GM11168 (cell line): ENCODE data around the gene PCSK5.

ENCODE experiments used
- in situ Hi-C: fragments of 300-500 bp; cut with MboI; formaldehyde crosslinking; loops from one replicate; pipeline ENCODE4 v1.12.0; 2022; ENCODE audit warnings: low sequenced_read_pairs; ENCODE audit not compliant: unreplicated experiment

PCSK5 gene

DNA sequence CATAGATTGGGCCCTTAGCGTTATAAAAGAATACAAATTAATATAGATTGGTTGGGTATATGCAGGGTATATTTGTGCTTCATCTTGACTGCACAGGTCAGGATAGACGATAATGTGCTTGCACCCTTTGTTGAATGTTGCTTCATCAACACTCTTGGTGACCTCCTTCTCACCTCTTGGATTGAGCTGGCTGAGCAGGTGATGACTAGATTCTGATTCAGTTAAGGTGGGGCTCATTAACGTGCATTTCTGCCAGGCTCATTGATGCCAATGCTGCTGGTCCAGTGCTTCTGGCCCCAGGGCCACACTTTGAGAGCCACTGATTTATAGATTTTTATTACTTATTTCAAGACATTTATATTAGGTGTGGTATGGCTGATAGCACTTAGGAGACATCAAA, 27.7 kb downstream of the PCSK5 start:
- in situ Hi-C loops: no loop called here

DNA sequence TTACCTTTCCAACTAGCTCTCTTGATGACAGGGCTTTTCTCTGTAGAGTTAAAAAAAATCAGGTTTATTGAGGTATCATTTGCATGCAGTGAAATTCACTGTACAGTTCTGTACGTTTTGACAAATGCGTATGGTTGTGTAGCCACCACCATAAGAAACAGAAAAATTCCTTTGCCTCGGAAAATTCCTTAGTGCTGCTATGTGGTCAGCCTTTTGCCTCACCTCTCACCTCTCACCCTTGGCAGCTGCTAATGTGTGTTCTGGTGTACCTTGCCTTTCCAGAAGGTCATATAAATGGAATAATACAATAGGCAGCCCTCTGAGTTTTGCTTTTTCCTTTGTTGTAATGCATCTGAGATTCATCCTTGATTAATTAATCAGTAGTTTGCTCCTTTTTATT, 28.4 kb downstream of the PCSK5 start:
- in situ Hi-C loops: no loop called here

DNA sequence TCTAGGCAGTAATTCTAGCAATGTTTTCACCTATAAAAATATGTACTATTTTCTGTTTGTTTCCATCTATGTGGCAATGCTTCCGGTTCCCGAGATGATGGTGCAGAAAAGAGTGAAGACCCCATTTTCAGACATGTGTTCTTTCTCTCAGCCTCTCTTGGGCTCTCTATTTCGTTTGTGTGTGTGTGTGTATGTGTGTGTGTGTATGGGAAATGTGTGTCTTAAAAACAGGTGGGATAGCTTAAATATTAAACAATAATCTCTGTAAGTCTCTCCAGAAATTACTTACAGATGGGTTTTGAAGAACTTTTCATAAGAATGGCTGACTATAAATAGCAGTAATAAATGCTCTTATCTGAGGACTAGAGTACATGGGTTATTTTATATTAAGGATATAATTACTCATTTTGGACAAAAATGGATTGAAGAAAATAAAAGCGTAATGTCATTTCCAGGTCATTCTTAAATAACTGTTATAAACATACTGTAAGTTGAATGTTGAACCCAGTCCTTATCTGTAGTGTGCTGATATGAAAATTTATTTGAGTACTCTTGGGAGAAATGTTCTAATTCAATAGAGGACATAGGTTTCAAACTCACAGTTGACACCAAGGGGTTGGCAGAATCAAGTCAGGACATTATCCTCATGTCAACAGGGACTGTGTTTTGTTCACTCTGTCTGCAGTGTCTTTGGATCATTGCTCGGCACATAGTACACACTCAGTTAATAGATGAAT, 31.1 kb downstream of the PCSK5 start:
- in situ Hi-C loops: no loop called here

DNA sequence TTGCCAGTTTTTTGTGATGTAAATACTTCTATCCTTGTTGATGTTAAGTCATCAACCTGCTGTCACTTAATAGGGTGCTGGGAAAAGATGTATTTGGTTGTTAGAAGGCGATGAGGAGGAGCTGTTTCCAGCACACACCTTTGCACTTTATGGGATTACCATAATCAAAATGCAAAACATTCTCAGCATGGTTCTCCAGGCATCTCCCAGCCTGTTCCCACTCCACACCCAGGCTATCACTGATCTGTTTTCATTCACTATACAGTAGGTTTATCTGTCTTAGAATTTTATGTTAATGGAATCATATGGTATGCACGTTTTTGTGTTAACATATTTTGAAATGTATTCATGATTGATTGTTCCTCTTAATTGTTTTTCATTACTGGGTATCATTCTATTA, 35.9 kb downstream of the PCSK5 start:
- in situ Hi-C loops: no loop called here

DNA sequence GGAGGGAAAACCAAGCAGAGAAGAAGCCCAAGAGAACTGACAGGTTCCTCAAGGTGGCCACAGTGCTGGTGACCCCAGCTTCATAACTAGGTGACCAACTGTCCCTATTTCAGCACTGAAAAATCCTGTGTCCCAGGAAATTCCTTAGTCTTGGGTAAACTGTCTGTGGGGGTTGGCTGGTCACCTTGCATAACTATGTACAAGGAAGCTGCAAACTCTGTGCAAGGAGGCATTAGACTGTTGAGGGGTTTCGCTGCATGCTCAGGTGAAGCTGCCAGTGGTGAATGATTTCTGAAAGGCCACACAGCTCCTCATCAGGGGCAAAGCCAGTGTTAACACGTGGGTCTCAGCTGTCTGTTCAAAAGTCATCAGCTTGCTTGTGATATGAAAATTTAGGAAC, 36.9 kb downstream of the PCSK5 start:
- in situ Hi-C loops: no loop called here

DNA sequence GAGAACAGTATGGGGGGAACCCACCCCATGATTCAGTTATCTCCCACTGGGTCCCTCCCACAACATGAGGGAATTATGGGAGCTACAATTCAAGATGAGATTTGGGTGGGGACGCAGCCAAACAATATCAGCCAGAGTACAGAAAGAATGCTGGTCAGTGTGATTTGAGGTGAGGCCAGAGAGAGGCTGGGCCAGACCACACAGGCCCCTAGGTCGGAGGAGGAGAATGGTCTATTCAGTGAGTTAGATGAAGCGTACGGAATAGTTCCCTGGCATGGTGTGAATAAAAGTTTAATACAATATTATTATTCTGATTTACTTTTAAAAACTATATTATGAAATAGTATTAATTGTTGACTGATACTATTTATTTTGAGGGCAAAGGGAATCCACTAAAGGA, 39.7 kb downstream of the PCSK5 start:
- in situ Hi-C loops: no loop called here

DNA sequence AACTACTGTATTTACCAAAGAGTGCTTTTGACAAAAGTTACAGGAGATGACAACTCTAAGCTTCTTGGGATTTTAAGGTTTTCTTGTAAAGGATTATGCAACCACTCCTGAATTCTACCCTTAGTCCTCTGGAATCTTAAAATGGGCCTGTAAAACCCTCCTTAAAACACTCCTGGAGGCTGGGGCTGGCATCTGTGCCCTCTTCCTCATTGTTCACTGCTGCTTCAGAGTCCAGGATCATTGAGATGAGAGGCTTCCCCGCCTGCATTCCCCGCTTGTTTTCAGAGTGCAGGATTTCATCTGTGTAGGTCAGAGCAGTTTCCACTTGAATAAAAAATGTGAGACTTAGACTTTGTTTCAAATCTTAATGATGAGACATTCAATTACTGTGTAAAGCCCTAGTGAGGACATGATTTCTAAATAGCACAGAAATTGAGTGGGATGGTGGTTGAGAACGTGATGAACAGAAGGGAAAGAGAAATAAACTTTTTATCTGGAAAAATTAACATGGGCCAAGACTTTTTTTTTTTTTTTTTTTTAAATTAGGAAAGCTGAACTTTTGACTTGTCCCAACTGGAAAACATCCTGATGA, 40.4 kb downstream of the PCSK5 start:
- in situ Hi-C loops: no loop called here

DNA sequence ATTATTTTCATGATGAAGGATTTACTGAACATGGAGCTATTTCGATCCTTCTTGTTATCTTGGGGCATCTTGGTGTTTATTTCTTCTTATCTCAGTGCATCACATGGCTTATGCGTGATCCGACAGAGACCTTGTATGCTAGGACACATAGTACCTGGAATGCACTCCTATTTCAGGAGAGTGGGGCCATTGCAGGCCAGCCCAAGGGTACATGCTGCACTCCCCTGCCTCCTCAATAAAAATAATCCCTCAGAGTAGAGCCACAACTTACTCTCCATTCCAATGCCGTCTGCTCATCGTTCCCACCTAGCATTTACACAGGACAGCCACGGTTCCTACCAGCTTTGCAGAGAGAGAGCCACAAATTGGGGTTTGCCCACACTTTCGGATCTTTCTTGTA, 43.5 kb downstream of the PCSK5 start:
- in situ Hi-C loops: no loop called here

DNA sequence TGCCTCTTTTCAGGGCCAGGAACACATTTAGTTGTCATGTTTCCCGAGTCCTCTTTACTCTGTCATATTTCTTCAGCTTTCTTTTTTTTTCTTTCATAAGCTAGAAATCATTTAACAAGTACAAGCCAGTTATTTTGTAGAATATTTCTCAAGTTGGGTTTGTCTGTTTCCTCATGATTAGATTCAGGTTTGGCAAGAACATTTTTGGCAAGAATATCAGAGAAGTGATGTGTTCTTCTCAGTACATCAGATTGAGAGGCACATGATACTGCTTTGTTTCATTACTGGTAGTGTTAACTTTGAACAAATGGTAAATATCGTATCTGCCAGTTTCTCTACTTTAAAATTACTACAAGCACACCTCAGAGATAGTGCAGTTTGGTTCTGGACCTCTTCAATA, 45.1 kb downstream of the PCSK5 start:
- in situ Hi-C loops: no loop called here

DNA sequence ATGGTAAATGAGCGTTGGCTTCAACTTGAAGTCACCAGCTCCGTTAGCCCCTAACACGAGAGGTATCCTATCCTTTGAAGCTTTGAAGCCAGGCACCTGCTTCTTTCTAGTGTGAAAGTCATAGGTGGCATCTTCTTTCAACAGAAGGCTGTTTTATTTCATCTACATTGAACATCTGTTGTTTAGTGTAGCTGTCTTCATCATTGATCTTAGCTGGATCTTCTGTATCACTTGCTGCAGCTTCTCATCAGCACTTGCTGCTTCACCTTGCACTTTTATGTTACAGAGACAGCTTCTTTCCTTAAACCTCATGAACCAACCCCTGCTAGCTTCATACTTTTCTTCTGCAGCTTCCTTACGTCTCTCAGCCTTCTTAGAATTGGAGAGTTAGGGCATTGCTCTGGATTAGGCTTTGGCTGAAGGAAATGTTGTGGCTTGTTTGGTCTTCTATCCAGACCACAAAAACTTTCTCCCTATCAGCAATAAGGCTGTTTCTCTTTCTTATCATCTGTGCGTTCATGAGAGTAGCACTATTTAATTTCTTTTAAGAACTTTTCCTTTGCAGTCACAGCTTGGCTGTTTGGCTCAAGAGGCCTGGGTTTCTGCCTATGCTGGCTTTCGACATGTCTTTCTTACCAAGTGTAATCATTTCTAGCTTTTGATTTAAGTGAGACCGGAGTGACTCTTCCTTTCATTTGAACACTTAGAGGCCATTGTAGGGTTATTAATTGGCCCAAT, 47.2 kb downstream of the PCSK5 start:
- in situ Hi-C loops: no loop called here

DNA sequence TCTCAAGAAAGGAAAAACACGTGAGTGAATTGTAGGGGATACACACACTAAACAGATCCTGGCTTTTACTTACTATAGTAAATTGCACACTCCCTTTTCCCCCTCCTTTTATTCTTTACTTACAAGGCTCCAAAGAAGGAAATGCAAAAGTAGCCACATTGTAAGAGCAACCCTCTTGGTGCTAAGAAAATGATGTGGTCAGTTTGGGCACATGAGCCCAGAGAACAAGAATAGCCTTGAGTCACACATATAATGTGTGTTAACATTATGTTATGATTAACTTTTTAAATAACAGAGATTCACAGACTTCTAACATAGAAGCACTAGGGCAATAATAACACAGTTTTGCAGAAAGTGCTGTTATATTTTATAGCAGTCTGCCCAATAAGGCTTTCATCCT, 48.5 kb downstream of the PCSK5 start:
- in situ Hi-C loops: no loop called here

DNA sequence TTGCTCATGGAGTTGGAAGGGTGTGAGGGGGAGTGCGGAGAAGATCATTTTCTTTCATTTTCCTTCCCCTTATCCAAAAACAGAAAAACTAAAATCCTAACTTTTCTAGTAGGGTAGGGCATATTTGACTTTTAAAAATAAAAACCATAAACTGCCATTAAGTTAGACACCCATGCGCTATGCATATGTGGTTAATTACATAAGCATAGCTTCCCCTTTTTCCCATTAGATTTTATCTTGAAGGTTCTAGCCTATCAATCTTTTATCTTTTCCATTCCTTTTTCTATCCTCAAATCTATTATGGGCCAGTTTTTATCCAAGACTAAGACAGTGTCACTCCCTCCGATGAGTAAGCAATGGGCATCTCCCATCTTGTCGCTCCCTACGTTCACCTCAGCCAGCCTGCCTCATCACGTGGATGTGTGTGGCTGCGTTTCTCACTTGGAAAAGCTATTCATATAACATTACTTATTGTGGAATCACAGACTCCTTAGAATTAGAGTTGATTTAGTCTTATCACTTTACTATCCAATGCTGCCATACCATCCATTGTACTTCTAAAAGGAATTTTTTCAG, 49.2 kb downstream of the PCSK5 start:
- in situ Hi-C loops: no loop called here

DNA sequence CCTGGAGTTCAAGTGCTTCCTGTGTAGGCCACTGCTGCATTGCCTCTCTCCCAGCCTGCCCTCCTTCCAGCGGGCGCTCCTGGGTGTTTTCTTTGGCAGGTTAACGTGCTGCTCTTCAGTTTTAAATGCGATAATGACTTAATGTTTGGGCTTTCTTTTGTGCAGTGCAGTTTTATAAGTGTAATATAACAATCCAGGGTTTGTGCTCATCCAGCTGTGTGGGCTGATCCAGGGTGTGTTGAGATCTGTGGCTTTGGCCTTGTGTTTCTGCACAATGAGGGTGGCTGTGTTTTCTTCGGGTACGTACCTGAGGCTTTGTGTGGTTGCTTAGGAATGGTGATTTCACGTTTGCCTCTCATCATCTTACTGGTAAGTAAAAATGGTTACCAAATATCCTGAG, 50.6 kb downstream of the PCSK5 start:
- in situ Hi-C loops: no loop called here

DNA sequence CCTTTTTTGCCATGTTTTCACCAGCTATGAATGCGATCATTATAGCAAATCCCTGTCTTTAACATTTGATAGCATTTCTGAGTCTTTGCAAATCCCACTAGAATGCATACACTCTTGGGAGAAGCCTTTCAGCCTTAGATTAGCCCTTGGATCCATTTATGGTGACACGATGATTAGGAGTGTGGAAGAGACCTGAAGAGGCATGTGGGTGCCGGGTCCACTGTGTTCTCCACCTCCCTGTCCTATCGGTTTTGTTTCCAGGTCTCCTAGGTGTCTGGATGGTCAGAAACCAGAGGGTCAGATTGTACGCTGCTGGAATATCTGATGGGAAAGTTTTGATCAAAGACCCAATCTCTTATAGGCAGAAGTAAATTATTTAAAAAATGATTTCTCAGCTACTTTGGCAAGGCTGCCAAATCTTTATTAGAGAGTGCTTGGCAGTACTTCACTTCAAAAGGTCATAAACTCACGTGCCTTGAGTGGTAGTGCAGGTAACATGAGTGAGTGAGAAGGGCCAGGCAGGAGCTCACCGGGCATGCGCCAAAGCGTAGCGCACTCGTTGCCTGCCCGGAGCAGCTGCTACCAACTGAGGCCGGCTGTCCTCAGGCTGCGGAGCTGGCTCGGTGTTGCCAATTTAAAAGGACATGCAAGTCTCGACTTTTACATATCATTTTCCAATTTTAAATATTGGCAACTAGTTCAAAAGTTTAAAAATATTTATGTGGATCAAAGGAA, 51.3 kb downstream of the PCSK5 start:
- in situ Hi-C loops: no loop called here

DNA sequence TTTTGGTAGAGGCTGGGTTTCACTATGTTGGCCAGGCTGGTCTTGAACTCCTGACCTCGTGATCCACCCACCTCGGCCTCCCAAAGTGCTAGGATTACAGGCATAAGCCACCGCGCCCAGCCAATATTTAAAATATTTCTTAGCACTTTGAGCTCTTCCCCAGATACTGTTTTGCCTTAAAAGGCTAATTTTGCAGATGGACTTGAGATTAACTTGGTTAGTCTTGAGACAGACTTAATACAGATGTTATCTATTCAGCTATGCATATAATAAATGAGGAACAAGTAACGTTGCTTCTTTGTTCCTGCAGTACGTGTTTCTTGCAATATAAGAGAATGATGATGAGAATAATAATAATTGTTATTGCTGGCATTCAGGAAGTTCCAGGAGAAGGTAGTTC, 56.3 kb downstream of the PCSK5 start:
- in situ Hi-C loops: no loop called here

DNA sequence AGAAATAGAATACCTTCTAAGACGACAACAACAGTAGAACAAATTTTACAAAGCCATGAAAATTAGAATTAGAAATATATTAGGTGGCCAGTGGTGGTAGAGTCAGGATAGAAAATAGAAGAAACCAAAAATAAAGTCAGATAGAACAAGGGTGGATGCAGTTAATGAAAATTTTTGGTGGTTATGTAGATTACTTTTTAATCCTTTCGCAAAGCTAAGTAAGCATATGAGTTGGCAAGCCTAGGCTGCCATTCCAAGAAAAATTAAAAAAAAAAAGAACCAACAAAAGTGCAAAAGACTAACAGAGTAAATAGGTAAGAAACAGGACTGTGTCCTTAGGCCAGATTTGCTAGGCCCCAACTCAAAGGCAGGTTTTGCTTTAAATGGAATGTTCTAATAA, 56.8 kb downstream of the PCSK5 start:
- in situ Hi-C loops: no loop called here

DNA sequence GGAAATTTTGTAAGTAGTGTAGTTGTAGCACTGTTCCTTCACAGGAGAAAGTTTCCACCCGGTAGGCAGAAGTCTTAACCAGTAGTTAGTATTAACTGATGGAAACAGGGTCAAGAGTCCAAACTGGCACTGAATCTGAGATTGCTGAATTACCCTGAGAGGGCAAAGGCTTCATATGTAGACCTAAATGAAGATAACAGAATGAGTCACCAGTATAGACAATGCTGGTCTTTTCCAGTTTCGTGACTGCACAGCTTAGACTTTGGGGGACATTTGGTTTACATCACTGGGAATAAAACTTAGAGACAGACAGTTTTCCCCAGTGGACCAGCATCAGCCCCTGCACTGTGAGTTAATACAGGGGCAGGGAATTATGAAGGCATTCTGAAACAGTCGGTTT, 60.5 kb downstream of the PCSK5 start:
- in situ Hi-C loops: no loop called here

DNA sequence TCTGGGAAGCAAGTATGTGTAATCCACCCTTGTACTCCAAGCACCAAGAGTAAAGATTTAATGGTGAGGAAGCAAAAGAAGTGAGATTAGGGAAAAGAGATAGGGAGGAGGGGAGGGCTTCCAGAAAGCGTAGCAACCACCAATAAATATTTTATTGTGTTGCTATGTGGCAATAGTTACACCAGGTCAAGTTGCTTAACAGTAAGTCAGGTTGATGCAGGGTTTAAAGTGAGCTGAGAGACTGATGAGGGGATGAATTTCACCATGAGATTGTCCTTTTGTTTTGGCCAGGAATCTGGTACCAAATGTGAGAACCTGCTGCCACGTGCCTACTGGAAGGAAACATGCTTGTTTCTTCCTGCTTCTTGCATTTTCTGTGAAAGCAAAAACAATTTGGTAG, 62.7 kb downstream of the PCSK5 start:
- in situ Hi-C loops: no loop called here

DNA sequence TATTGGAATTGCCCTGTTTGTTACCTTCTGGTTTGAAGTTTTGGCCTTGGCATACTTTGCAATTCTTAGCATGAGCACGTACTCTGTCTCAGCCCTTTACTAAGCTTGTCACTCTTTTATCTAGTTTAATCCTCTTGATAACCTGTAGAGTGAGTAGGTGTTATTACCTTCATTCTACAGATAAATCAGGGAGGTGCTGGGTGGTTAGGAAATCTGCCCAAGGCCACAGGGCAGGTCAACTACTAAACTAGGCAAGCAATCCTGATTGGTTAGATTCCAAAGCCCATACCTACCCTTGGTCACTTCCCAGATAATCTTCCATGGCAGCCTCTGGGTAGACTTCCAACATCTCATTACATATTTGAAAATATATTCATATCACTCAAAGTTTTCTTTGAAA, 65.7 kb downstream of the PCSK5 start:
- in situ Hi-C loops: no loop called here

DNA sequence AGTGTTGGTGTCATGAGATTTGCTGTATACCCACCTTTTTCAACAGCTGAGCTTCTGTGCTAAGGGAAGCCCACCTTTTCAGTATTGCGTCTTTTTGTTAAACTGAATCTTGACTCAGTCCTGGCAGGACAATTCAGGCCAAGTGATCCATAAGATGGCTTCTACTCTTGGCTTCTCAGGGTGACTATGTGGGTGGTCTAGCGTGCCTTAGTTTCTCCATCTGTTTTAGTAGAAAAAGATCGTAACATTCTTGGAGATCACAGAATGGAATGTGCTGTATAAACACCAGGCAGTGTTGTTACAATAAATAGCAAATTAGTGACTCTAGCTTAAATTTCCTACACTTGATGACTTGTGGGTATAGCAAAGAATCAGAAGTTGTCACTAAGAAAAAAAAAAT, 66.6 kb downstream of the PCSK5 start:
- in situ Hi-C loops: no loop called here

DNA sequence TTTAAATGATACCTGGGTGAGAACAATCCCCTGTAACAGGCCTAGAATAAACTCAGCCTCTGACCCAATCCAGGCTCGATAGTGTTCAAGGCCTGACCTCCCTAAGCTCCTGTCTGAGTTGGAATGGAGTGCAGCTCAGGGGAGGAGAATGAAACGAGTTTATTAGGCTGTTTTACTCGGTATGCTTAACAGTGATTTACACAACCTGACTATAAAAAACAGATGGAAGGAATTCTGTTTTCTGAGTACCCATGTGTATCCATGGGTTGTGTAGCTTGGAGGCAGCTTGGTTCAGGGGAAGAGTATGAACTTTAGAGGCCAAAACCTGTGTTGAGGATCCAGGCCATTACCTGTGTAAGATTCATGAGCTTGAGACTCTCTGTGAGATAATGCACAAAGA, 67.8 kb downstream of the PCSK5 start:
- in situ Hi-C loops: no loop called here
